Measurements from ENCODE around the gene FXYD6. TPM values are rescaled to one million over a fixed set of nuclear protein-coding genes. Genes with fewer than 3 reads are reported as not detected.

FXYD6 gene
- total RNA-seq, 3 donors from 2014 or later, result 10.2 to 246 (median 15.9) TPM

GRCh38 chr11:117821431-117821830 is 55.0 kb downstream of the FXYD6 start:
- H3K36me3 ChIP-seq (ENCODE audit: low read depth), result no peaks in the 10 kb centered on the region
- DNase-seq (peak in 2 of 3 donors; percentile 24 to 52), ATAC-seq (no peak)
- intact Hi-C loops (cut with DNase I, micrococcal nuclease), result loop anchor here in 1 of 2 donors (10.0 kb wide), 1 partner anchor 133 kb away; no protein-coding TSS in a partner anchor
- no peak for TF ChIP-seq CTCF (IDR thresholded peaks at IDR 0.05)
- no peak overlapping the region for H3K4me3 ChIP-seq
- H3K4me1 ChIP-seq (ENCODE audit: low read depth), result peaks cover 35% of the 10 kb centered on the region
- no peaks in the 10 kb centered on the region for H3K9me3 ChIP-seq

- ATAC-seq, result no peak
- DNase-seq, result peak in 1 of 3 donors; percentile 19
Observed at GRCh38 chr11:117820516-117820915, 55.9 kb downstream of the FXYD6 start.

GRCh38 chr11:117820071-117820470 is 56.4 kb downstream of the FXYD6 start:
- ATAC-seq (peak; percentile 60), DNase-seq (peak; percentile 68 to 80 (median 77))
- intact Hi-C loops (cut with DNase I, micrococcal nuclease), result loop anchor here in 1 of 2 donors (10.0 kb wide), 1 partner anchor 135 kb away; no protein-coding TSS in a partner anchor
- Histone ChIP-seq H3K4me3 (no peak overlapping the region), H3K4me1 (ENCODE audit: low read depth) (peaks cover 45% of the 10 kb centered on the region), H3K9me3 (no peaks in the 10 kb centered on the region), H3K36me3 (ENCODE audit: low read depth) (no peaks in the 10 kb centered on the region)
- no peak for TF ChIP-seq CTCF (IDR thresholded peaks at IDR 0.05)

More at GRCh38 chr11:117820516-117820915, 55.9 kb downstream of the FXYD6 start:
- intact Hi-C loops (cut with DNase I, micrococcal nuclease), result loop anchor here in 1 of 2 donors (10.0 kb wide), 1 partner anchor 134 kb away; no protein-coding TSS in a partner anchor
- no peak for TF ChIP-seq CTCF (IDR thresholded peaks at IDR 0.05)
- H3K36me3 ChIP-seq (ENCODE audit: low read depth), result no peaks in the 10 kb centered on the region
- H3K4me1 ChIP-seq (ENCODE audit: low read depth), result peaks cover 42% of the 10 kb centered on the region
- H3K4me3 ChIP-seq, result no peak overlapping the region
- no peaks in the 10 kb centered on the region for H3K9me3 ChIP-seq

- ATAC-seq, result peak; percentile 36
- H3K36me3 ChIP-seq (ENCODE audit: low read depth), result no peaks in the 10 kb centered on the region
- H3K9me3 ChIP-seq, result no peaks in the 10 kb centered on the region
- peak; percentile 71 to 86 (median 84) for DNase-seq
- intact Hi-C loops (cut with DNase I, micrococcal nuclease), result loop anchor here (5.0 to 10.0 kb wide), 3 partner anchors 135 to 397 kb away; no protein-coding TSS in a partner anchor
- peak; percentile 29 for TF ChIP-seq CTCF (IDR thresholded peaks at IDR 0.05)
- H3K4me3 ChIP-seq, result no peak overlapping the region
- H3K4me1 ChIP-seq (ENCODE audit: low read depth), result peaks cover 48% of the 10 kb centered on the region
Observed at GRCh38 chr11:117819096-117820040, 57.1 kb downstream of the FXYD6 start.

- peak in 1 of 3 donors; percentile 34 for DNase-seq
- intact Hi-C loops (cut with DNase I, micrococcal nuclease), result loop anchor here (5.0 kb wide), 2 partner anchors 391 to 396 kb away; no protein-coding TSS in a partner anchor
- Histone ChIP-seq H3K36me3 (ENCODE audit: low read depth) (no peaks in the 10 kb centered on the region), H3K9me3 (no peaks in the 10 kb centered on the region), H3K4me3 (no peak overlapping the region), H3K4me1 (ENCODE audit: low read depth) (peaks cover 56% of the 10 kb centered on the region)
- TF ChIP-seq CTCF (IDR thresholded peaks at IDR 0.05), result no peak
- ATAC-seq, result no peak
Observed at GRCh38 chr11:117818041-117818873, 58.2 kb downstream of the FXYD6 start.

Data from mucosa of descending colon (tissue), 3 donors.